ENCODE results near the gene CD207. TPM values are rescaled to one million over a fixed set of nuclear protein-coding genes. Genes with fewer than 3 reads are reported as not detected.

CD207 gene
- total RNA-seq, 1 experiment from 2014 or later: not detected

- H3K4me3 ChIP-seq (ENCODE audit: low read length): peak overlapping the region; percentile 48; the same call in 1 of the 2 replicates
Observed at GRCh38 chr2:70871398-70872211, 36.0 kb upstream of the CD207 start.

DNA sequence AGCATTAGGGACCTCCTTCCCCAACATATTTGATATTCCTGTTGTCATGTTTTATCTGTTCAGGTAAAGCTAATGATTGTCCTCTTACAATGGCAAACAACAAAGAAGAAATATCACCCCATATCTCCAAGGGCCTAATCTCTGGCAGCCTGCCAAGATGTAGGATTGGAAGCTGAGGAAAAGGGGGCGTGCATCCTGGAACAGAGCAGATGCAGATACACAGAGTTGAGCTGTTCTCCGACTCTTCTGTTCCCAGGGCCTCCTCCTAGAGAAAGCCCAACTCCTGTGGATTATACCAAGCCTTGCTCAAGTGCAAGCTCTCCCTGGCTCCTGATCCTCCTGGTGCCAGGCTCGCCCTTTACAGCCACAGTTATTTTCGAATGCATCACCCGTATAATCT, 35.2 kb upstream of the CD207 start:
- no peaks in the 10 kb centered on the region for H3K36me3 ChIP-seq (ENCODE audit: low read depth, low read length)
- H3K9me2 ChIP-seq (replicated peaks; ENCODE audit: low read length): no peaks in the 10 kb centered on the region
- no peak overlapping the region for H3K27ac ChIP-seq (ENCODE audit: low read length)
- no peaks in the 10 kb centered on the region for H3K79me2 ChIP-seq (ENCODE audit: low read length)
- intact Hi-C loops (cut with micrococcal nuclease): loop anchor here (1.0 kb wide), 2 partner anchors 49 to 77 kb away; no protein-coding TSS in a partner anchor
- H3K4me3 ChIP-seq (ENCODE audit: low read length): no peak overlapping the region
- ChIA-PET CTCF (no interaction called here), POLR2A (ENCODE audit: unreplicated experiment) (no interaction called here)
- no peaks in the 10 kb centered on the region for H3F3A ChIP-seq (ENCODE audit: low read length, unreplicated experiment)
- DNase-seq (no peak), ATAC-seq (no peak)
- H3K9me3 ChIP-seq (ENCODE audit: low read length): no peaks in the 10 kb centered on the region
- H3K4me1 ChIP-seq (ENCODE audit: insufficient read depth, low read length): no peaks in the 10 kb centered on the region; the same call in 1 of the 2 replicates
- BruUV-seq (replicated peaks): no TSS peak
- no peak for TF ChIP-seq EZH2phosphoT487 (IDR thresholded peaks at IDR 0.05; ENCODE audit: borderline replicate concordance, low read length)
- no peak for TF ChIP-seq CTCF (conservative IDR thresholded peaks at IDR 0.05; ENCODE audit: low read depth, low read length)
- no peak for TF ChIP-seq EZH2 (IDR thresholded peaks at IDR 0.05; ENCODE audit: low read length, unreplicated experiment)
- peaks cover 15% of the 10 kb centered on the region; the same call in 1 of the 2 replicates for H3K27me3 ChIP-seq (ENCODE audit: low read length)
- no peak overlapping the region for H2AFZ ChIP-seq (ENCODE audit: low read length)
- H3K4me2 ChIP-seq (ENCODE audit: low read length): no peak overlapping the region
- no peak overlapping the region for H3K9ac ChIP-seq (ENCODE audit: low read length)
- H4K20me1 ChIP-seq (ENCODE audit: low read length): no peaks in the 10 kb centered on the region

More at GRCh38 chr2:70871398-70872211, 36.0 kb upstream of the CD207 start:
- Histone ChIP-seq H3K9ac (ENCODE audit: low read length) (no peak overlapping the region), H3K27me3 (ENCODE audit: low read length) (peaks cover 23% of the 10 kb centered on the region), H3K27ac (ENCODE audit: low read length) (no peak overlapping the region), H3K36me3 (ENCODE audit: low read depth, low read length) (no peaks in the 10 kb centered on the region), H3K9me3 (ENCODE audit: low read length) (no peaks in the 10 kb centered on the region), H3F3A (ENCODE audit: low read length, unreplicated experiment) (no peaks in the 10 kb centered on the region), H3K79me2 (ENCODE audit: low read length) (no peaks in the 10 kb centered on the region), H2AFZ (ENCODE audit: low read length) (peak overlapping the region; percentile 66), H3K9me2 (replicated peaks; ENCODE audit: low read length) (no peaks in the 10 kb centered on the region), H3K4me2 (ENCODE audit: low read length) (peak overlapping the region; percentile 81), H4K20me1 (ENCODE audit: low read length) (no peaks in the 10 kb centered on the region), H3K4me1 (ENCODE audit: insufficient read depth, low read length) (no peaks in the 10 kb centered on the region; the same call in 1 of the 2 replicates)
- intact Hi-C loops (cut with micrococcal nuclease): loop anchor here (1.0 kb wide), 2 partner anchors 48 to 76 kb away; no protein-coding TSS in a partner anchor
- no TSS peak for BruUV-seq (replicated peaks)
- CTCF ChIA-PET: interaction anchor here (0.8 to 1.0 kb wide), 3 partner anchors 48 to 106 kb away, joined by 3 to 8 read pairs (median 4); no protein-coding TSS in a partner anchor
- ATAC-seq: peak; percentile 99
- POLR2A ChIA-PET (ENCODE audit: unreplicated experiment): no interaction called here
- peak; percentile 92 for TF ChIP-seq CTCF (conservative IDR thresholded peaks at IDR 0.05; ENCODE audit: low read depth, low read length)
- no peak for TF ChIP-seq EZH2phosphoT487 (IDR thresholded peaks at IDR 0.05; ENCODE audit: borderline replicate concordance, low read length)
- peak; percentile 89 for DNase-seq

- H3K4me1 ChIP-seq (ENCODE audit: insufficient read depth, low read length): no peaks in the 10 kb centered on the region; the same call in 1 of the 2 replicates
- BruUV-seq (replicated peaks): no TSS peak
- no peaks in the 10 kb centered on the region for H3K36me3 ChIP-seq (ENCODE audit: low read depth, low read length)
- intact Hi-C loops (cut with micrococcal nuclease): no loop called here
- H3K4me2 ChIP-seq (ENCODE audit: low read length): no peak overlapping the region
- H3K79me2 ChIP-seq (ENCODE audit: low read length): no peaks in the 10 kb centered on the region
- no peak overlapping the region for H2AFZ ChIP-seq (ENCODE audit: low read length)
- ATAC-seq: no peak
- CTCF ChIA-PET: interaction anchor here (0.9 kb wide), 1 partner anchor 79 kb away, joined by 7 read pairs; no protein-coding TSS in a partner anchor
- POLR2A ChIA-PET (ENCODE audit: unreplicated experiment): no interaction called here
- no peak for DNase-seq
- H3K9me2 ChIP-seq (replicated peaks; ENCODE audit: low read length): no peaks in the 10 kb centered on the region
- no peak overlapping the region for H3K27ac ChIP-seq (ENCODE audit: low read length)
- no peaks in the 10 kb centered on the region for H3F3A ChIP-seq (ENCODE audit: low read length, unreplicated experiment)
- H3K4me3 ChIP-seq (ENCODE audit: low read length): no peak overlapping the region
- peaks cover 5% of the 10 kb centered on the region; the same call in 1 of the 2 replicates for H3K27me3 ChIP-seq (ENCODE audit: low read length)
- H3K9me3 ChIP-seq (ENCODE audit: low read length): no peaks in the 10 kb centered on the region
- TF ChIP-seq EZH2phosphoT487 (IDR thresholded peaks at IDR 0.05; ENCODE audit: borderline replicate concordance, low read length): no peak
- no peak for TF ChIP-seq EZH2 (IDR thresholded peaks at IDR 0.05; ENCODE audit: low read length, unreplicated experiment)
- no peak for TF ChIP-seq CTCF (conservative IDR thresholded peaks at IDR 0.05; ENCODE audit: low read depth, low read length)
- H4K20me1 ChIP-seq (ENCODE audit: low read length): no peaks in the 10 kb centered on the region
- H3K9ac ChIP-seq (ENCODE audit: low read length): no peak overlapping the region
Observed at GRCh38 chr2:70868970-70869369, 33.4 kb upstream of the CD207 start.
